Measurements from ENCODE around the gene CABLES1.
"Not testable (repeated sequence)": the region's sequence is repeated elsewhere in the genome, so short reads cannot be mapped to it uniquely, and the experiment has no call there.

CABLES1 gene

DNA sequence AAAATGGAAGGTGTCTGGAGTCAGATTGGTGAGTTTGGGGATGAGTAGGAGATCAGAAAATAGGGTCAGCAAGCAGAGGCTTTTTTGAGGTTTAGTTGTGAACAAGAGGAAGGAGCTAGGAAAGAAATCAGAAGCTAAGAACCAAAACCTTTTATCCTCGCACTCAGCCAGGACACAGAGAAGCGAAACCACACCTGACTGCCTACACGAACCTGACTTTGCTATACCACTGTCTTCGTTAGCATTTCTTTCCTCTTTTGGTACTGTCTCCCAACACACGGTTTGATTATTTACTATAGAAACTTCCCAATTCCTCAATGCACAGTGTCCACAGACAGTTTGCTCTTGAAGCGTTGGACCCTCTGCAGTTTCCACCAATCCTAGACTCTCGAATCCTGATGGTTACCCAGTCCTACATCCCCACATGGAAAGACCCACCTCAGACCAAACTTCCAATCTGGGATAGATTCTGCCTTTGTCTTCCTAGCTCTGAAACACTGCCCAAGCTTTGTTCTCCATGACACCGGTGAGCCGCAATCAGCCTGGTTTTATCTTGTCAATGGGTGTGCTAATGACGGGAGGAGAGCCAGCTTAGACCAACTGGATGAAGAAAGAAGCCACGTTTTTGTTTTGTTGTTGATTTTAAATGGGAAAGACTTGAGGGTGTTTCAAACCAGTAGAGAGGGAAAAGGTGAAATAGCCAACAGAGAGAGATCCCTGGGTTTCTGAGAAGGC, 137.4 kb downstream of the CABLES1 start:
- no peak for DNase-seq

DNA sequence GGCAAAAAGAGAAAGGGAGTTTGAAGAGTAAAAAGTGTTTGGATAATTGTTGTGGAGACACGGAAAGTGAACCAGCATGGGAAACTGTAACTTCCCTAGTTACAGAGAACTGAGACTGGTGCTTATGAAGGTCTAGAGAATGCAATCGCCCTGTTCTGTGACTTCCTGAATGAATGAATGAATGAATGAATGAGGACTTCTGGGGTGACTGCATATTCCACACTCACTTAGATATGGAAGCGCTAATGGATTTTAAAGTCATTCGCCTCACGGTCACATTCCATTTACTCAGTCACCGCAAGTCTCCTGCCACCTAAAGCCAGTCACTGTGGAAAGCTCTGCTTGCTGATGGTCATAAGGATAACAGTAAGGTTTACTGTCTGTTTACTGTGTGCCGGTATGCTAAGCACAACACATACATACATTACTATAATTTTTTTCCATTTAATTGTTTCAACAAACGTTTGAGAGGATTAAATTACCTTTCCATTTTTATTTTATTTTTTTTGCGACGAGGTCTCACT, 138.2 kb downstream of the CABLES1 start:
- DNase-seq, result no peak

GRCh38 chr18:23274638-23275482, 139.6 kb downstream of the CABLES1 start:
- DNase-seq, result no peak

GRCh38 chr18:23276451-23276850, 141.2 kb downstream of the CABLES1 start:
- no peak for DNase-seq

DNA sequence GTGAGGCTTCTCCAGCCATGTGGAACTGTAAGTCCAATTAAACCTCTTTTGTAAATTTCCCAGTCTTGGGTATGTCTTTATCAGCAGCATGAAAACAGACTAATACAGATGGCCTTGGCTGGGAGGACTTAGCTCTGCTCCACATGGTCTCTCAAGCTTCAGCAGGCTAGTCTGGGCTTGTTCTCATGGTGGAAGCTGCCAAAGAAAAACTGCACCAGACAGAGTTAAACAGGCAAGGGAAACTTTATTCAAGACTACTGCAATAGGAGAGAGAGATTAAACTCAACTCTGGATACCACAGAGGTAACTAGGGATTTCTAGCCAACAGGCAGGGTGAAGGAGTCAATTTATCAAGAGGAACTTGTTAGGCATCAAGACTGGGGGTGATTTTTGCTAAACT, 142.1 kb downstream of the CABLES1 start:
- DNase-seq, result no peak

GRCh38 chr18:23279931-23280330, 144.6 kb downstream of the CABLES1 start:
- DNase-seq, result no peak

GRCh38 chr18:23280844-23281243, 145.6 kb downstream of the CABLES1 start:
- DNase-seq, result no peak

DNA sequence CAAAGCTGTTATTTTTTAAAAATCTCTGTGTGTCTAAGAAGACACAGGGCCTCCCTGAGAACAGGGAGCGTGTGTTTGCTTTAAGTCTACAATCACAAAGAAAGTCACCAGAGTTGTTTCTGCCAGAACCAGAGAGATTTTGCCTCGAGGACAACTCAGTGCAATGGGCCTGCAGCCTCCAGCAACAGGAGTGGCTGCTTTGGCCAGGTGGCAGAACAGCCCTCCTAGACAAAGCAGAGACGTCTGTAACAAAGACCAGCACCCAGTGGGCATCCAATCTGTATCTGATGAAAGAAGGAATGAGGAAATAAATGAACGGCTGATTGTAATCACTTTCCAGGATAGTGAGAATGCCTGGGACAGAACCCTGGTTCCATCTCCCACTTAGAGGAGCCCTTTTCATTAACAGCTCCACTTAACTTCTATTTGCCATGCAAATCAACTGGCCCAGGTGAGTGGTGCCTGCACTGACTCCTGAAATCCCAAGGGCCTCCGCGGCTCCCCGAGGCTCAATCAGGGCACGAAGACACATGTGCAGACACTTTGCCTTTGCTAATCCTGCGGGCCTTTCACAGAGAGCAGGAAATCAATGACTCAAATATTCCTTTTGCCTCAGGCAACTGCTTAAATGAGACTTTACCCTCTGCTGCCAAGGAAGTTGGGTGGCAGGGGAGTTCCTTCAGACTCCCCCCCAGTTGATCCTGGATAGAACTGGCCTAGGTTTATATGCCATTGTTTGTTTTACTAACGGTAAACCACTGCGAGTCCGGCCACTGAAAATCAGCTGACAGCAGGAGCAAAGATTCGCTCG, 146.5 kb downstream of the CABLES1 start:
- DNase-seq, result no peak

- no peak for DNase-seq
Measured at GRCh38 chr18:23282437-23282781, 147.1 kb downstream of the CABLES1 start.

GRCh38 chr18:23283916-23284430, 148.7 kb downstream of the CABLES1 start:
- no peak for DNase-seq

- no peak for DNase-seq
Measured at GRCh38 chr18:23284629-23285028, 149.3 kb downstream of the CABLES1 start.

DNA sequence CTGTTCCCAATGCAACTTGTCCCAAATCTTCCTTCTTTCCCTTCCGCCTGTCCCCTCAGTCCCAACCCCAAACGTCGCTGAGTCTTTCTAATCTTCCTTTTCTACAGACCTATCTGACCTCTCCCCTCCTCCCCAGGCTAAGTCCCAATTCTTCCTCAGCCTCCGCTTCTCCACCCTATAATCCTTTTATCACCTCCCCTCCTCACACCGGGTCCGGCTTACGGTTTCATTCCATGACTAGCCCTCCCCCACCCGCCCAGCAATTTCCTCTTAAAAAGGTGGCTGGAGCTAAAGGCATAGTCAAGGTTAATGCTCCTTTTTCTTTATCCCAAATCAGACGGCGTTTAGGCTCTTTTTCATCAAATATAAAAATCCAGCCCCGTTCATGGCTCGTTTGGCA, 150.3 kb downstream of the CABLES1 start:
- DNase-seq, result not testable (repeated sequence)

- DNase-seq, result no peak
Measured at GRCh38 chr18:23291456-23292205, 156.3 kb downstream of the CABLES1 start.

GRCh38 chr18:23300231-23300805, 165.0 kb downstream of the CABLES1 start:
- no peak for DNase-seq

DNA sequence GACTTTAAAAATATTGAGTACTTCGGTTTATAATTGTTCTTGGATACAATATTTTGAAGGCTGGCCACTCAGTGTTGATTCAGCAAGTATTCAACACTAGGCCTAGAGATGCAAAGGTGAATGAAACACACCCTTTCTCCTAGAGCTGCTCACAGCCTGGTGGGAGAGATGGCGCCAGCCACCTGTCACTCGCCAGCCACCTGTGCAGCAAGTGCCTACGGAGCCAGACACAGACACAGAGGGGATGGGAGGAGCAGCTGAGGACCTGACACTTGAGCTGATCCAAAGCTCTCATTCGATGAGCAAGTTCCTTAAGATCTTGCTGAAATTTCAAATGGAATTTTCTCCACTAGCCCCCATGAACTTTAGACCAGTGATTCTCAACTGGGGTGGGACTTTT, 166.7 kb downstream of the CABLES1 start:
- peak; percentile 96 for DNase-seq

DNA sequence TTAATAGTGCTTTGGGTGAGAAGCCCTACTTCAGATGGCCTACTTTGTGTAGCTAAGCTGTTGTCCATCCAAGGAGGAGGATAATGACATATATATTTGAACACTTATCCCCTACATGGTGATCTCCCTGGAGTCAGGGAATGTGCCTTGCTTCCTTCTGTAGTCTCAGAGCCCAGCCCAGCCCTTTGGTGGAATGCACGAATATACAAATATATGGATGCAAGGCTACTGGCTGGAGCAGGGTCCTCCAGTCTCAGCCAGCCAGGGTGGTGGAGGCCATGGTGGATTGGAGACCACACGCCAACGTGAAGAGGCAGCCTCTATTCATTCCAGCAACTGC, 167.2 kb downstream of the CABLES1 start:
- DNase-seq, result no peak

DNA sequence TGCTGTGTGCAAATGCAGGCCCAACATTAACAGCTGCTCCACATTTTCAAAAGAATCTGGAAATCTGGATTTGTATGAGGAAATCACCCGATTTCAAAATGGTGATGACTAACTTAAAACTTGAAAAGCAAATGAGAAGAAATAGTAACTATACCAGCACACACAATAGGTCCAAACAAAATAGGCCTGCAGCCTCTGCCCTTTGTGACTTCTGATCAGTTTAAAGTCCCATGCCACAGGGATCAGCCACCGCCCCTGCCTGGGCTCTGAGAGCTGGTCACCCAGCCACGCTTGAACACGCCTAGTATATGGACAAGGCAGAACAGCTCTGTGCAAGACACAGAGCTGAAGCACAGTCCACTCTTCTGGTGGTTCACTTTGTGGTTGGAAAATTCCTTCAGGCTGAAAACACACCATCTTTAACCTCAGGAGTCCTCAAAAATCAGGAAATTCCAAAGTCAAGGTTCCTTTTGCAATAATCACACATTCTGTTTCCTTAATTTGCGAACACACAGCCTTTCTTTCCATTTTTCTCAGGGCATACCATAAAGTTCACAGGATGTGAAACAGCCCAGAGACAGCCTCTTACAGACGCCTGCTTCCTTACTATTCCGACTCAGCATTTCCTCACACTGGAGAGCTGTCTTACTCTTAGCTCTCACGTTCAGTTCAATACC, 167.7 kb downstream of the CABLES1 start:
- DNase-seq, result no peak

GRCh38 chr18:23306822-23307221, 171.5 kb downstream of the CABLES1 start:
- DNase-seq, result no peak

DNA sequence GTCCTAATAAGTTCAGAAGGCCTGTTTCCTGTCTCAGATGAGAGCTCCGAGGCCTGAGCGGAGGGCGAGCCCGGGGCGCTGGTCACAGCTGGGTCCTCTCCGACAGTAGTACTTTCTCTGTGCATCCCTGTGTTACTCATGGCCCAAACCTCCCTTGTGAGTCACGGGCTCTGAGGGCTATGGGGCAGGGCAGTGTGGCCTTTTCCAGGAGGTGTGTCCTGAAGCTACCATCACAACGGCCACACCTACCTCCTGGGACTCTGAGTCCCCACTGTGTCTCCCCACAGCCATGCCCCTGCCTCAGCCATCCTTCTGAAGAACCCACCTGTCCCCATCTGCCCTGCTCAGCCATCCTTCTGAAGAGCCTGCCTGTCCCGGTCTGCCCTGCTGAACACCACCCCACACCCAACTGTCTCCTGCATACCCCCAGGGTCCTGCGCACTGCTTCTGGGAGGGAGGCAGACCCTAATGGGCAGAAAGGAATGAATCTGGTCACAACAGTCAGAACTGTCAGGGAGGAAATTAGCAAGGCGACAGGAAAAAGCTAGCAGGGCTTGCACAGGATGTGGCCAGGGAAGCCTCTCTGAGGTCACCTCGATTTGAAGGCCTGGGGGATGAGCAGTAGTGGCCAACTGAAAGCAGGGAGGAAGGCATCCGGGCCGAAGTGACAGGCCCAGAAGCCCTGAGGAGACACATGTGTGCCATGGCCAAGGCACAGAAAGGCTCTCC, 172.4 kb downstream of the CABLES1 start:
- no peak for DNase-seq

All from NCI-H1105 (cell line).